T-helper 1 cell treated with Interleukin-12 subunit alpha and Interleukin-12 subunit beta and Interleukin-4 antibody, amounts not matched to agents 30 ng/mL and 1 ng/mL, for 36 hours (primary cell): Measurements from ENCODE around the gene SCAI. TPM values are rescaled to one million over a fixed set of nuclear protein-coding genes. Genes with fewer than 3 reads are reported as not detected.

Experiments used
- intact Hi-C: fragments of 100-400 bp; cut with micrococcal nuclease; formaldehyde crosslinking; loops from one replicate; pipeline ENCODE4 v1.15.1; 2024
- total RNA-seq: library from RNA; stranded (reverse); gene quantifications from 2 replicates; pipeline ENCODE4 v1.2.3, GENCODE V29; 2022

SCAI gene
- total RNA-seq, 1 donor from 2014 or later: 13.4 TPM

DNA sequence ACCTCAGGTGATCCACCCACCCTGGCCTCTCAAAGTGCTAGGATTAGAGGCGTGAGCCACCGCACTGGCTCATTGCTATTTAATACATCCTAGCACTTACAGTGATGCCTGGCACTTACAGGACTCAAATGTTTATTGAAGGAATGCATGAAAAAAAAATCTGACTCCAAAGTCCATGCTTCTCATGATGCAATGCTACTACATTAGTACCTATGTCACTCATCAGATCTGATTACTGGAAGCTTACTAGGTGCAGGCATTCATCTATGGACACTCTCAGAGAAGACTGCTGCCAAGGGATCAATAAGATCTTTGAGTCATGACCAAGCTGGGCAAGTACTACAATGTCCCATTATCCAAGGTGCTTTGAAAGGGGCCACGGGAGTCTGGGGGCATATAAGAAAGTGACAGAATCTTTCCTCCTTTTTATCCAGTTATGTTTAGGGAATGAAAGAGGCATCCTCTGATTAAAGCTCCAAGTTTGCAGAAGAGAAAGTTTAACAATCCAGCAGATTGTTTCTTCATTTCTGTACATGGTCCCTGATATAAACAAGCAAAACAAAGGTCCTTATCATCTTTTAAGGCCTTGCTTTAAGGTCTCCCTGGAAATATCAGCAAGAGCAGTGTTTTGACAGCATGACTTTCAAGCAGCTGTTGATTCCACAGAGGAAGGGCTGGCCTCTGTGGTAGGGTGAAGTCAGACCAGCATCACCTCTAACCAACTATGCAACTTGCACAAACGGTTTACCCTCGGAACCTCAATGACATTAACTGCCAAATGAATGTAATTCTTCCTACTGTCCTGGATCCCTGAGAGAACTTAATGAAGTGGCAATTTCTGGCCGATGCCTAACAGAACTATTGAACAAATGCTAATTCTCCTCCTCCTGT lies 245.5 kb downstream of the SCAI start:
- intact Hi-C loops: no loop called here

DNA sequence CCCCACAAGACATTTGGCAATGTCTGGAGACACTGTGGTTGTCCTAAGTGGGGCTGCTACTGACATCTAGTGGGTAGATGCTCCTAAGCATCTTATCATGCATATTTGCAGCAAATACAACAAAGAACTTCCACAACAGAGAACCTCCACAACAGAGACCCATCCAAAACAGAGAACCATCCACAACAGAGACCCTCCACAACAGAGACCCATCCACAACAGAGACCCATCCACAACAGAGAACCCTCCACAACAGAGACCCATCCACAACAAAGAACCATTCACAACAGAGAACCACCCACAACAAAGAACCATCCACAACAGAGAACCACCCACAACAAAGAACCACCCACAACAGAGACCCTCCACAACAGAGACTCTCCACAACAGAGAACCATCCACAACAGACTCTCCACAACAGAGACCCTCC lies 248.6 kb downstream of the SCAI start:
- intact Hi-C loops: loop anchor here (1.0 kb wide), 4 partner anchors 24 to 249 kb away; partner anchors contain the start of genes ARPC5L, SCAI and WDR38

- intact Hi-C loops: loop anchor here (1.0 kb wide), 4 partner anchors 24 to 249 kb away; partner anchors contain the start of genes ARPC5L, SCAI and WDR38
Measured at GRCh38 chr9:124894035-124894740, 249.1 kb downstream of the SCAI start.

Other genes starting within 250 kb of the SCAI start
- gene GOLGA1, start 202.4 kb downstream of the SCAI start, total RNA-seq: 17.8 and 18.4 TPM in 2 replicates
- 54.6 and 56.2 TPM in 2 replicates for gene PPP6C, start 46.3 kb upstream of the SCAI start, total RNA-seq
- gene RABEPK, start 57.0 kb upstream of the SCAI start, total RNA-seq: 17.2 and 17.6 TPM in 2 replicates
- 295 and 297 TPM in 2 replicates for gene HSPA5, start 97.8 kb upstream of the SCAI start, total RNA-seq
- gene GAPVD1, start 118.3 kb upstream of the SCAI start, total RNA-seq: 57.8 and 60.0 TPM in 2 replicates